ENCODE results near the gene NUDT16L1. TPM values are rescaled to one million over a fixed set of nuclear protein-coding genes. Genes with fewer than 3 reads are reported as not detected.

Gene NUDT16L1
- total RNA-seq, 1 donor from 2014 or later: 52.3 TPM

GRCh38 chr16:4661661-4662060 lies 31.7 kb upstream of the NUDT16L1 start:
- ATAC-seq (no peak), DNase-seq (ENCODE audit: missing footprints) (no peak)
- intact Hi-C loops (cut with DNase I): no loop called here

- DNase-seq (ENCODE audit: missing footprints): no peak
- intact Hi-C loops (cut with DNase I): no loop called here
- no peak for ATAC-seq
These were observed 29.9 kb upstream of the NUDT16L1 start for GRCh38 chr16:4663465-4663776.

- DNase-seq (ENCODE audit: missing footprints): peak; percentile 76
- intact Hi-C loops (cut with DNase I): no loop called here
These were observed 29.4 kb upstream of the NUDT16L1 start for GRCh38 chr16:4663777-4664465.

GRCh38 chr16:4664538-4665418 lies 28.6 kb upstream of the NUDT16L1 start:
- intact Hi-C loops (cut with DNase I): no loop called here
- no peak for ATAC-seq
- DNase-seq (ENCODE audit: missing footprints): peak; percentile 67

More at GRCh38 chr16:4663777-4664465, 29.4 kb upstream of the NUDT16L1 start:
- ATAC-seq: peak; percentile 46

- intact Hi-C loops (cut with DNase I): no loop called here
- DNase-seq (ENCODE audit: missing footprints) (peak; percentile 68), ATAC-seq (no peak)
These were observed 26.7 kb upstream of the NUDT16L1 start for GRCh38 chr16:4666537-4667202.

GRCh38 chr16:4667203-4667963 lies 26.0 kb upstream of the NUDT16L1 start:
- no peak for ATAC-seq
- DNase-seq (ENCODE audit: missing footprints): peak; percentile 37
- intact Hi-C loops (cut with DNase I): no loop called here

- ATAC-seq (no peak), DNase-seq (ENCODE audit: missing footprints) (no peak)
- intact Hi-C loops (cut with DNase I): no loop called here
These were observed 24.9 kb upstream of the NUDT16L1 start for GRCh38 chr16:4668313-4668960.

GRCh38 chr16:4673387-4674046 lies 19.8 kb upstream of the NUDT16L1 start:
- DNase-seq (ENCODE audit: missing footprints): no peak
- no peak for ATAC-seq
- intact Hi-C loops (cut with DNase I): no loop called here

- intact Hi-C loops (cut with DNase I): no loop called here
- ATAC-seq: no peak
These were observed 18.3 kb upstream of the NUDT16L1 start for GRCh38 chr16:4674926-4675530.

GRCh38 chr16:4675864-4676786 lies 17.2 kb upstream of the NUDT16L1 start:
- DNase-seq (ENCODE audit: missing footprints) (no peak), ATAC-seq (no peak)
- intact Hi-C loops (cut with DNase I): loop anchor here (2.0 kb wide), 1 partner anchor 51 kb away; the partner anchor contains the start of gene MGRN1

More at GRCh38 chr16:4674926-4675530, 18.3 kb upstream of the NUDT16L1 start:
- no peak for DNase-seq (ENCODE audit: missing footprints)

GRCh38 chr16:4676831-4677230 lies 16.5 kb upstream of the NUDT16L1 start:
- intact Hi-C loops (cut with DNase I): loop anchor here (2.0 kb wide), 1 partner anchor 52 kb away; the partner anchor contains the start of gene MGRN1
- peak; percentile 39 for ATAC-seq
- no peak for DNase-seq (ENCODE audit: missing footprints)

GRCh38 chr16:4677390-4677789 lies 16.0 kb upstream of the NUDT16L1 start:
- ATAC-seq (peak; percentile 72), DNase-seq (ENCODE audit: missing footprints) (peak; percentile 88)
- intact Hi-C loops (cut with DNase I): loop anchor here (2.0 kb wide), 1 partner anchor 53 kb away; the partner anchor contains the start of gene MGRN1

GRCh38 chr16:4677994-4678393 lies 15.4 kb upstream of the NUDT16L1 start:
- ATAC-seq (no peak), DNase-seq (ENCODE audit: missing footprints) (no peak)
- intact Hi-C loops (cut with DNase I): loop anchor here (2.0 kb wide), 1 partner anchor 53 kb away; the partner anchor contains the start of gene MGRN1

GRCh38 chr16:4678596-4678995 lies 14.8 kb upstream of the NUDT16L1 start:
- ATAC-seq (no peak), DNase-seq (ENCODE audit: missing footprints) (no peak)
- intact Hi-C loops (cut with DNase I): no loop called here

GRCh38 chr16:4679156-4679849 lies 14.1 kb upstream of the NUDT16L1 start:
- intact Hi-C loops (cut with DNase I): no loop called here
- no peak for ATAC-seq
- no peak for DNase-seq (ENCODE audit: missing footprints)
